Measurements from ENCODE around the gene PATL2.

PATL2 gene

DNA sequence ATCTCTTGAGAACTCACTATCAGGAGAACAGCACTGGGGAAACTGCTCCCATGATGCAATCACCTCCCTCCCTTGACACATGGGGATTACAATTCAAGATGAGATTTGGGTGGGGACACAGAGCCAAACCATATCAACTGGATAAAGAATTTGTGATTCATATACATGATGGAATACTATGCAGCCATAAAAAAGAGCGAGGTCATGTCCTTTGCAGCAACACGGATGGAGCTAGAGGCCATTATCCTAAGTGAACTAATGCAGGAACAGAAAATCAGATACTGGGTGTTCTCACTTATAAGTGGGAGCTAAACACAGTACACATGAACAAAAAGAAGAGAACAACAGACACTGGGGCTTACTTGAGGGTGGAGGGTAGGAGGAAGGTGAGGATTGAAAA lies 64.7 kb downstream of the PATL2 start:
- no CpG with 5 or more reads among the region's 2 CpGs for WGBS, 2 donors (ENCODE audit: extremely low coverage in 2 of 2, insufficient read length in 2 of 2, insufficient replicate concordance in 1 of 2)
- Histone ChIP-seq H3K18ac (ENCODE audit: low read length) (no peak overlapping the region), H2AFZ (ENCODE audit: low read length) (no peak overlapping the region), H3K23ac (ENCODE audit: low read depth, low read length, poor library complexity) (no peak overlapping the region), H2BK120ac (ENCODE audit: low read depth, low read length) (no peak overlapping the region), H3K4me3 (ENCODE audit: low read length in 2 of 2) (no peak overlapping the region), H3K27me3 (ENCODE audit: control insufficient read depth in 3 of 3, insufficient read depth in 3 of 3, low read depth in 1 of 3, low read length in 3 of 3) (no peaks in the 10 kb centered on the region), H3K4ac (ENCODE audit: low read length) (no peak overlapping the region), H2BK12ac (ENCODE audit: low read length) (no peak overlapping the region), H2AK5ac (ENCODE audit: low read depth, low read length) (no peak overlapping the region), H3K36me3 (replicated peaks in 1 of 2; ENCODE audit: control insufficient read depth in 2 of 2, insufficient read depth in 2 of 2, low read length in 2 of 2) (peaks cover 7 to 77% of the 10 kb centered on the region in 2 donors), H2BK5ac (ENCODE audit: low read length) (no peak overlapping the region), H3K27ac (replicated peaks; ENCODE audit: low read length) (no peak overlapping the region), H3K79me1 (ENCODE audit: low read depth, low read length) (no peaks in the 10 kb centered on the region), H3K4me1 (ENCODE audit: control insufficient read depth in 2 of 2, insufficient read depth in 1 of 2, low read depth in 1 of 2, low read length in 2 of 2) (no peaks in the 10 kb centered on the region), H3K14ac (ENCODE audit: low read length) (no peak overlapping the region), H4K8ac (ENCODE audit: low read depth, low read length) (no peak overlapping the region), H3K4me2 (ENCODE audit: insufficient read depth, low read length, poor library complexity, severe bottlenecking) (no peak overlapping the region), H3K9ac (ENCODE audit: low read depth, low read length, poor library complexity) (no peak overlapping the region), H3K9me3 (replicated peaks in 1 of 2; ENCODE audit: control insufficient read depth in 2 of 2, insufficient read depth in 1 of 2, low read depth in 1 of 2, low read length in 2 of 2) (peaks cover 0 to 14% of the 10 kb centered on the region in 2 donors), H4K91ac (ENCODE audit: low read depth, low read length, poor library complexity) (no peak overlapping the region), H2BK15ac (ENCODE audit: low read length) (no peak overlapping the region)
- DNase-seq (ENCODE audit: low spot score) = no peak

DNA sequence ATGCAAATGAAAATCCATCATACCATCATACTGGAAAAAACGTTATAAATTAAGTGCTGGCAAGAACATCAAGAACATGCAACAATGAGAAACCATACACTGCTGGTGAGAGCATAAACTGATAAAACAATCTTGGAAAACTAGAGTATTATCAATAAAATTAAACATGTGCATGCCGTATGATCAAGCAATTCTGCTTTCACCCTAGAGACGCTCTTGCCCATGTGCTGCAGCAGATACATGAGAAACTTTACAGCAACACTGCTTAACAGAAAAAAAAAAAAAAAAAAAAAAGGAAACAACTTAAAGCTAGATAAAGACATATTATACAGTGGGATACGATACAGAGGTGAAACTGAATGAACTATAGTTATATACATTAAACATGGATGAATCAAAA lies 69.5 kb downstream of the PATL2 start:
- Histone ChIP-seq H2BK120ac (ENCODE audit: low read depth, low read length) (no peak overlapping the region), H2AK5ac (ENCODE audit: low read depth, low read length) (no peak overlapping the region), H3K27ac (replicated peaks; ENCODE audit: low read length) (no peak overlapping the region), H3K9me3 (replicated peaks in 1 of 2; ENCODE audit: control insufficient read depth in 2 of 2, insufficient read depth in 1 of 2, low read depth in 1 of 2, low read length in 2 of 2) (peaks cover 2 to 20% of the 10 kb centered on the region in 2 donors), H3K79me1 (ENCODE audit: low read depth, low read length) (no peaks in the 10 kb centered on the region), H3K36me3 (replicated peaks in 1 of 2; ENCODE audit: control insufficient read depth in 2 of 2, insufficient read depth in 2 of 2, low read length in 2 of 2) (peaks cover 6 to 71% of the 10 kb centered on the region in 2 donors), H3K18ac (ENCODE audit: low read length) (no peak overlapping the region), H3K4me1 (ENCODE audit: control insufficient read depth in 2 of 2, insufficient read depth in 1 of 2, low read depth in 1 of 2, low read length in 2 of 2) (no peaks in the 10 kb centered on the region), H3K27me3 (ENCODE audit: control insufficient read depth in 3 of 3, insufficient read depth in 3 of 3, low read depth in 1 of 3, low read length in 3 of 3) (no peaks in the 10 kb centered on the region), H2BK12ac (ENCODE audit: low read length) (no peak overlapping the region), H4K8ac (ENCODE audit: low read depth, low read length) (no peak overlapping the region), H3K9ac (ENCODE audit: low read depth, low read length, poor library complexity) (no peak overlapping the region), H3K23ac (ENCODE audit: low read depth, low read length, poor library complexity) (no peak overlapping the region), H3K4me2 (ENCODE audit: insufficient read depth, low read length, poor library complexity, severe bottlenecking) (no peak overlapping the region), H2BK5ac (ENCODE audit: low read length) (no peak overlapping the region), H4K91ac (ENCODE audit: low read depth, low read length, poor library complexity) (no peak overlapping the region), H3K14ac (ENCODE audit: low read length) (no peak overlapping the region), H2AFZ (ENCODE audit: low read length) (no peak overlapping the region), H3K4ac (ENCODE audit: low read length) (no peak overlapping the region), H3K4me3 (ENCODE audit: low read length in 2 of 2) (no peak overlapping the region), H2BK15ac (ENCODE audit: low read length) (no peak overlapping the region)
- DNase-seq (ENCODE audit: low spot score) = no peak
- whole genome bisulfite sequencing, 2 donors (ENCODE audit: extremely low coverage in 2 of 2, insufficient read length in 2 of 2, insufficient replicate concordance in 1 of 2) = no CpG with 5 or more reads among the region's 4 CpGs

DNA sequence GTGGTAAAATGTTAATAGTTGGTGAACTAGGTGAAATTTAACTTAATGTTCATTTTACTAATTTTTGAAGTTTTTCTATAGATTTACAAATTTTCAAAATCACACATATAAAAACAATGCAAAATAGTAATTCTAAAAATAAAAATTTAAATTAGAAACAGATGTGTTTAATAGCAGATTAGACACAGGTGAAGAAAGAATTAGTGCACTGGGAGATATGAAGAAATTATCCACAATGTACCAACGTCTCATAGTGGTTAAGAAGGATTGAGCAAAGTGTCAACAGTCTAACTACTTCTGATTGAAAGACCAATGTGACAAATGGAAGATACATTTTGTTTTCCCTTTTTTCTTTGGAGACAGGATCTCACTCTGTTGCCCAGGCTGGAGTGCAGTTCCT lies 74.1 kb downstream of the PATL2 start:
- peaks cover 2 to 9% of the 10 kb centered on the region in 2 donors for H3K9me3 ChIP-seq (replicated peaks in 1 of 2; ENCODE audit: control insufficient read depth in 2 of 2, insufficient read depth in 1 of 2, low read depth in 1 of 2, low read length in 2 of 2)
- no peak overlapping the region for H3K4me2 ChIP-seq (ENCODE audit: insufficient read depth, low read length, poor library complexity, severe bottlenecking)
- no peak overlapping the region for H2BK5ac ChIP-seq (ENCODE audit: low read length)
- no peak for DNase-seq (ENCODE audit: low spot score)
- no peak overlapping the region for H3K4me3 ChIP-seq (ENCODE audit: low read length in 2 of 2)
- H3K23ac ChIP-seq (ENCODE audit: low read depth, low read length, poor library complexity) = no peak overlapping the region
- H2AK5ac ChIP-seq (ENCODE audit: low read depth, low read length) = no peak overlapping the region
- H4K8ac ChIP-seq (ENCODE audit: low read depth, low read length) = no peak overlapping the region
- no CpG with 5 or more reads among the region's 1 CpG for WGBS, 2 donors (ENCODE audit: extremely low coverage in 2 of 2, insufficient read length in 2 of 2, insufficient replicate concordance in 1 of 2)
- H3K14ac ChIP-seq (ENCODE audit: low read length) = no peak overlapping the region
- H2BK12ac ChIP-seq (ENCODE audit: low read length) = no peak overlapping the region
- no peak overlapping the region for H2BK120ac ChIP-seq (ENCODE audit: low read depth, low read length)
- no peak overlapping the region for H2BK15ac ChIP-seq (ENCODE audit: low read length)
- H3K18ac ChIP-seq (ENCODE audit: low read length) = no peak overlapping the region
- H3K36me3 ChIP-seq (replicated peaks in 1 of 2; ENCODE audit: control insufficient read depth in 2 of 2, insufficient read depth in 2 of 2, low read length in 2 of 2) = peaks cover 5 to 84% of the 10 kb centered on the region in 2 donors
- no peak overlapping the region for H3K4ac ChIP-seq (ENCODE audit: low read length)
- H3K4me1 ChIP-seq (ENCODE audit: control insufficient read depth in 2 of 2, insufficient read depth in 1 of 2, low read depth in 1 of 2, low read length in 2 of 2) = no peaks in the 10 kb centered on the region
- H4K91ac ChIP-seq (ENCODE audit: low read depth, low read length, poor library complexity) = no peak overlapping the region
- no peak overlapping the region for H3K27ac ChIP-seq (replicated peaks; ENCODE audit: low read length)
- H3K27me3 ChIP-seq (ENCODE audit: control insufficient read depth in 3 of 3, insufficient read depth in 3 of 3, low read depth in 1 of 3, low read length in 3 of 3) = no peaks in the 10 kb centered on the region
- no peak overlapping the region for H2AFZ ChIP-seq (ENCODE audit: low read length)
- H3K79me1 ChIP-seq (ENCODE audit: low read depth, low read length) = no peaks in the 10 kb centered on the region
- no peak overlapping the region for H3K9ac ChIP-seq (ENCODE audit: low read depth, low read length, poor library complexity)

DNA sequence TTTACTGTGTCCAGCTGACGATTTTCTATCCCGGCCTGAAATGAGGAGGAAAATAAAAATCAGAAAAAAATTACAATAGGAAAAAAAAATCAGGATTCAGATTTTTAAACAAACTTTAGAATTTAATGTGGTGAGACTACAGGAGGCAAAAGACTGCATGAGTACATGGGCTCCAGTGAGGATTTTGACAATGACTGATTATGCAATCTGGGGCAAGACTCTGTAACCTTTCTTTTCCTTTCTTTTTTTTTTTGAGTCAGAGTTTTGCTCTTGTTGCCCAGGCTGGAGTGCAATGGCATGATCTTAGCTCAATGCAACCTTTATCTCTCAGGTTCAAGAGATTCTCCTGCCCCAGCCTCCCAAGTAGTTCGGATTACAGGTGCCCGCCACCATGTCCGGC lies 77.5 kb downstream of the PATL2 start:
- H2AFZ ChIP-seq (ENCODE audit: low read length) = no peak overlapping the region
- no peaks in the 10 kb centered on the region for H3K4me1 ChIP-seq (ENCODE audit: control insufficient read depth in 2 of 2, insufficient read depth in 1 of 2, low read depth in 1 of 2, low read length in 2 of 2)
- no peak overlapping the region for H4K91ac ChIP-seq (ENCODE audit: low read depth, low read length, poor library complexity)
- H3K14ac ChIP-seq (ENCODE audit: low read length) = no peak overlapping the region
- H3K9me3 ChIP-seq (replicated peaks in 1 of 2; ENCODE audit: control insufficient read depth in 2 of 2, insufficient read depth in 1 of 2, low read depth in 1 of 2, low read length in 2 of 2) = peaks cover 2 to 9% of the 10 kb centered on the region in 2 donors
- H3K4ac ChIP-seq (ENCODE audit: low read length) = no peak overlapping the region
- no peaks in the 10 kb centered on the region for H3K79me1 ChIP-seq (ENCODE audit: low read depth, low read length)
- no peak overlapping the region for H3K23ac ChIP-seq (ENCODE audit: low read depth, low read length, poor library complexity)
- DNase-seq (ENCODE audit: low spot score) = no peak
- no peak overlapping the region for H4K8ac ChIP-seq (ENCODE audit: low read depth, low read length)
- no peak overlapping the region for H2BK120ac ChIP-seq (ENCODE audit: low read depth, low read length)
- no CpG with 5 or more reads among the region's 5 CpGs for WGBS, 2 donors (ENCODE audit: extremely low coverage in 2 of 2, insufficient read length in 2 of 2, insufficient replicate concordance in 1 of 2)
- H2BK12ac ChIP-seq (ENCODE audit: low read length) = no peak overlapping the region
- H3K4me3 ChIP-seq (ENCODE audit: low read length in 2 of 2) = no peak overlapping the region
- peaks cover 11 to 88% of the 10 kb centered on the region in 2 donors for H3K36me3 ChIP-seq (replicated peaks in 1 of 2; ENCODE audit: control insufficient read depth in 2 of 2, insufficient read depth in 2 of 2, low read length in 2 of 2)
- no peak overlapping the region for H3K18ac ChIP-seq (ENCODE audit: low read length)
- no peak overlapping the region for H3K27ac ChIP-seq (replicated peaks; ENCODE audit: low read length)
- no peak overlapping the region for H3K9ac ChIP-seq (ENCODE audit: low read depth, low read length, poor library complexity)
- H3K4me2 ChIP-seq (ENCODE audit: insufficient read depth, low read length, poor library complexity, severe bottlenecking) = no peak overlapping the region
- H2BK5ac ChIP-seq (ENCODE audit: low read length) = no peak overlapping the region
- no peak overlapping the region for H2BK15ac ChIP-seq (ENCODE audit: low read length)
- H3K27me3 ChIP-seq (ENCODE audit: control insufficient read depth in 3 of 3, insufficient read depth in 3 of 3, low read depth in 1 of 3, low read length in 3 of 3) = no peaks in the 10 kb centered on the region
- H2AK5ac ChIP-seq (ENCODE audit: low read depth, low read length) = no peak overlapping the region

All from neuronal stem cell (in vitro differentiated cells).